SJSA1 (cell line): Measurements from ENCODE around the gene SLC35F3. TPM values are rescaled to one million over a fixed set of nuclear protein-coding genes. Genes with fewer than 3 reads are reported as not detected.
"Not testable (repeated sequence)": the region's sequence is repeated elsewhere in the genome, so short reads cannot be mapped to it uniquely, and the experiment has no call there.

Experiments used
- DNase-seq, 2 experiments: peaks; one replicate each; pipeline ENCODE4 v3.0.0-alpha.2; 2015 to 2020; ENCODE audit warnings: low spot score in 2 of 2, low read depth in 1 of 2
- H3K27ac ChIP-seq: fragments of 250-450 bp; sonication (Bioruptor Pico); 2 replicates; pipeline ENCODE4 v1.5.1; 2020; ENCODE audit warnings: mild to moderate bottlenecking, moderate library complexity
- H3K27me3 ChIP-seq: fragments of 250-450 bp; sonication (Bioruptor Pico); replicated peaks from 2 replicates; pipeline ENCODE4 v1.5.1; 2020; ENCODE audit warnings: mild to moderate bottlenecking, moderate library complexity
- H3K36me3 ChIP-seq: fragments of 250-450 bp; sonication (Bioruptor Pico); 2 replicates; pipeline ENCODE4 v1.5.1; 2020; ENCODE audit warnings: mild to moderate bottlenecking
- H3K4me1 ChIP-seq: fragments of 250-450 bp; sonication (Bioruptor Pico); replicated peaks from 2 replicates; pipeline ENCODE4 v1.6.1; 2021; ENCODE audit warnings: mild to moderate bottlenecking
- H3K4me3 ChIP-seq: fragments of 250-450 bp; sonication (Bioruptor Pico); 2 replicates; pipeline ENCODE4 v1.5.1; 2020; ENCODE audit warnings: mild to moderate bottlenecking
- H3K9me3 ChIP-seq: fragments of 250-450 bp; sonication (Bioruptor Pico); replicated peaks from 2 replicates; pipeline ENCODE4 v1.5.1; 2020; ENCODE audit warnings: mild to moderate bottlenecking
- total RNA-seq: library from RNA; depleted of rRNA; stranded (reverse); fragments of >200 nt; shearing (Covaris generic); gene quantifications from 2 replicates; pipeline ENCODE4 v1.2.3, GENCODE V29; 2014

The SLC35F3 gene
- total RNA-seq, 1 experiment from 2014 or later = not detected

- H3K27ac ChIP-seq = no peak overlapping the region
- H3K9me3 ChIP-seq = no peaks in the 10 kb centered on the region
- no peaks in the 10 kb centered on the region for H3K36me3 ChIP-seq
- H3K4me3 ChIP-seq = no peak overlapping the region
- no peak for DNase-seq
- no peaks in the 10 kb centered on the region for H3K4me1 ChIP-seq
- no peaks in the 10 kb centered on the region for H3K27me3 ChIP-seq
These were observed 19.1 kb upstream of the SLC35F3 start for GRCh38 chr1:233885196-233885920.

- H3K27me3 ChIP-seq, H3K4me1 ChIP-seq, DNase-seq, H3K4me3 ChIP-seq, H3K27ac ChIP-seq, H3K36me3 ChIP-seq, H3K9me3 ChIP-seq: not testable (repeated sequence)
These were observed 13.3 kb upstream of the SLC35F3 start for GRCh38 chr1:233891151-233891550.

- Histone ChIP-seq H3K27me3 (no peaks in the 10 kb centered on the region; the same call in 1 of the 2 replicates), H3K9me3 (no peaks in the 10 kb centered on the region), H3K4me3 (no peak overlapping the region), H3K36me3 (no peaks in the 10 kb centered on the region), H3K27ac (no peak overlapping the region), H3K4me1 (no peaks in the 10 kb centered on the region)
- no peak for DNase-seq
These were observed 6.9 kb upstream of the SLC35F3 start for GRCh38 chr1:233897325-233898162.

- Histone ChIP-seq H3K36me3 (no peaks in the 10 kb centered on the region), H3K4me1 (no peaks in the 10 kb centered on the region), H3K9me3 (no peaks in the 10 kb centered on the region), H3K4me3 (no peak overlapping the region), H3K27me3 (peaks cover 28% of the 10 kb centered on the region), H3K27ac (no peak overlapping the region)
- no peak for DNase-seq
These were observed 3.0 kb upstream of the SLC35F3 start for GRCh38 chr1:233901495-233901894.

- no peak overlapping the region; the same call in 1 of the 2 replicates for H3K4me3 ChIP-seq
- DNase-seq = no peak
These were observed 1.1 kb downstream of the SLC35F3 start for GRCh38 chr1:233905416-233906051.

DNA sequence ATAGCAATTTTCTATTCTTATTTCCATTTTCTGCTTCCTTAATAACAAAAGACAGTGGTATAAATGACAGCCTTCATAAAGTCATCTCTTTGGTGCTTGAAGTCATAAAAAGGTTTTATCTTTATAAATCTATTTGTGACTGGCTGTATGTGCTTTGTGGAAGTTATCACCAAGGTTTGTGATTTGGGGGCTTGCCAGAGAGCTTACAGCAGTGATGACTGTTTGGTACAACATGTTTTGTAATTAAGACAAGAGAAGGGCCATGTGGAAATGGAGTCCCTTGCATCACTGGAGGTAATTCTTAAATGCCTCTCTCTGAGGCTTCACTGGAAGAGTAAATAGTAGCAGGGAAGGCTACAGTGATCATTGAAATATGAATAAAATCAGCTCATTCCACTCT lies 2.7 kb downstream of the SLC35F3 start:
- Histone ChIP-seq H3K4me3 (no peak overlapping the region), H3K4me1 (no peaks in the 10 kb centered on the region), H3K36me3 (no peaks in the 10 kb centered on the region), H3K9me3 (no peaks in the 10 kb centered on the region), H3K27ac (no peak overlapping the region), H3K27me3 (peaks cover 28% of the 10 kb centered on the region)
- DNase-seq = no peak

More at GRCh38 chr1:233905416-233906051, 1.1 kb downstream of the SLC35F3 start:
- Histone ChIP-seq H3K4me1 (no peaks in the 10 kb centered on the region), H3K27ac (no peak overlapping the region), H3K36me3 (no peaks in the 10 kb centered on the region), H3K9me3 (no peaks in the 10 kb centered on the region), H3K27me3 (peaks cover 28% of the 10 kb centered on the region)

DNA sequence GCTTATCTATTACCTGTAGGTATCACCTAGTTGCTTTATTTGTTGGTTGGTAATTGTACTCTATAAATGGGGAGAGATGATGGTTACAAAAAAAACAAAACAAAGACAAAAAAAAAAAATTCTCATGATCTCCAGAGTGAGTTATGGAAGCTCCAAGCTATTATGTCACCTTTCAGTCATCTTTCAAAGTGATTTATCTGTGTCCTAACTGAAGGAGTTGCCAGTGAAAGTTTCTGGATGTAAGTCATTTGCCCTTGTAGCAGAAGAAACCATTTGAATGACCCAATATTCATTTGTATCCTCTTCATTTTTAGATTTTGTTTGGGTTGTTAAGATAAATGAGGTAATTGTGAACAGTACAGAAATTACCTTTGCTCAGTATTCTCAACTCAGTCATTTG lies 3.6 kb downstream of the SLC35F3 start:
- peaks cover 28% of the 10 kb centered on the region for H3K27me3 ChIP-seq
- H3K9me3 ChIP-seq = no peaks in the 10 kb centered on the region
- no peak for DNase-seq
- H3K4me3 ChIP-seq = no peak overlapping the region
- no peaks in the 10 kb centered on the region for H3K4me1 ChIP-seq
- no peak overlapping the region for H3K27ac ChIP-seq
- H3K36me3 ChIP-seq = no peaks in the 10 kb centered on the region

- Histone ChIP-seq H3K27ac (no peak overlapping the region), H3K9me3 (no peaks in the 10 kb centered on the region), H3K27me3 (peaks cover 21% of the 10 kb centered on the region), H3K36me3 (no peaks in the 10 kb centered on the region), H3K4me1 (no peaks in the 10 kb centered on the region), H3K4me3 (no peak overlapping the region)
- DNase-seq = peak in 1 of 2 experiments; percentile 33
These were observed 4.7 kb downstream of the SLC35F3 start for GRCh38 chr1:233909195-233909594.

- no peak for DNase-seq
- H3K4me3 ChIP-seq = no peak overlapping the region
- H3K27me3 ChIP-seq = no peaks in the 10 kb centered on the region
- no peak overlapping the region for H3K27ac ChIP-seq
- H3K36me3 ChIP-seq = no peaks in the 10 kb centered on the region
- no peaks in the 10 kb centered on the region for H3K4me1 ChIP-seq
- no peaks in the 10 kb centered on the region for H3K9me3 ChIP-seq
These were observed 8.0 kb downstream of the SLC35F3 start for GRCh38 chr1:233912447-233912846.

GRCh38 chr1:233912909-233913308 lies 8.4 kb downstream of the SLC35F3 start:
- no peak for DNase-seq
- Histone ChIP-seq H3K27ac (no peak overlapping the region), H3K36me3 (no peaks in the 10 kb centered on the region)

DNA sequence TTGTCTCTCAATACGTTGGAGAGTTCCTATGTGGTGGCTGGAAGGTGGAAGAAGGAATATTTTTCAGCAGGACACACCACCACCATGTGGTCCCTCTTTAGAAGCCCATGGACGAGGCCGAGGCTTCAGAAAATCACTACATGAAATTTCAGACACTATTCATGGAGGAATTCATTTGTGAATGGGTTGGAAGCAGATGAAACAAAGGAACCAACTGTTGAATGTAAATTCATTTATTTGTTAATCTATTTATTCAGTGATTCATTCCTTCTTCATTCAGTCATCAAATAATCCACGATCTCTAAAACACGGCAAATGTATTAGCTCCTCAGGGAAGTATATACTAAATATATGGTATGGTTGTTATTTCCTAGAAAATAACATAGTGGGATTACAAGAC lies 12.2 kb downstream of the SLC35F3 start:
- no peaks in the 10 kb centered on the region for H3K27me3 ChIP-seq
- H3K36me3 ChIP-seq = no peaks in the 10 kb centered on the region
- no peaks in the 10 kb centered on the region for H3K9me3 ChIP-seq
- no peak overlapping the region for H3K27ac ChIP-seq
- H3K4me3 ChIP-seq = no peak overlapping the region
- no peaks in the 10 kb centered on the region for H3K4me1 ChIP-seq
- DNase-seq = peak in 1 of 2 experiments; percentile 5

More at GRCh38 chr1:233912909-233913308, 8.4 kb downstream of the SLC35F3 start:
- Histone ChIP-seq H3K4me3 (no peak overlapping the region), H3K4me1 (no peaks in the 10 kb centered on the region), H3K27me3 (no peaks in the 10 kb centered on the region), H3K9me3 (no peaks in the 10 kb centered on the region)

DNA sequence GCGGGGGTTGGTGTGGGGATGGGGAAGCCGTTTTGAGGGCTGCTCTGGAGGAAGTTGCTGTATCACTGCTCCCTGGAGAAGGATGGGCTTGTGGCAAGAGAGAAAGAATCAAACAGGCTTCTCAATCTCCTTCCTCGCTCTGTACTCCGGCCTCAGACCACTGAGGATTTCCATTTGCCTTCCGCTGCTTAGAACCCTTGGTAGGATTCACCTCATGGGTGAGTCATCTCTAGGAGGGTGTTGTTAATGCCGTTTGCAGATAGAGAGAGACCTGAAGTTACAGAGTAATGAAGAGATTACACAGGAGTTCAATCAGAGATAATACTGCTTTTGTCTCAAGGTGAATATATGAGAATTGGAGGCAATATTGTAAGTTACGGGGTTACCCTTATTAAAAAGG lies 15.3 kb downstream of the SLC35F3 start:
- no peaks in the 10 kb centered on the region for H3K27me3 ChIP-seq
- H3K4me3 ChIP-seq = no peak overlapping the region
- H3K36me3 ChIP-seq = no peaks in the 10 kb centered on the region
- DNase-seq = no peak
- no peaks in the 10 kb centered on the region for H3K4me1 ChIP-seq
- H3K27ac ChIP-seq = no peak overlapping the region
- H3K9me3 ChIP-seq = no peaks in the 10 kb centered on the region

GRCh38 chr1:233928123-233928522 lies 23.6 kb downstream of the SLC35F3 start:
- H3K4me1 ChIP-seq = no peaks in the 10 kb centered on the region
- no peak for DNase-seq
- H3K36me3 ChIP-seq = no peaks in the 10 kb centered on the region
- H3K27ac ChIP-seq = no peak overlapping the region
- no peaks in the 10 kb centered on the region for H3K9me3 ChIP-seq
- H3K4me3 ChIP-seq = no peak overlapping the region
- H3K27me3 ChIP-seq = peaks cover 6% of the 10 kb centered on the region; the same call in 1 of the 2 replicates

DNA sequence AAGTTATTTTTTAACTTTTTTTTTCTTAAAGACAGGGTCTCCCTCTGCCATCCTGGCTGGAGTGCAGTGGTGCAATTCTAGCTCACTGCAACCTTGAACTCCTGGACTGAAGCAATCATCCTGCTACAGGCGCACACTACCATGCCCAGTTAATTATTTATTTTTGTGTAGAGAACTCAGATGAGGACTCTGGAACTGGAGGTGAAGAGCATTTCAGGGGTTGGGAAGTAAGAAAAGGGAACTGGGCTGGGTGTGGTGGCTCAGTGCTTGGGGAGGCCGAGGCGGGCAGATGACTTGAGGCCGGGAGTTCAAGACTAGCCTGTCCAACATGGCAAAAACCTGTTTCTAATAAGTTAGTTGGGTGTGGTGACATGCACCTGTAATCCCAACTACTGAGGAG lies 28.9 kb downstream of the SLC35F3 start:
- no peaks in the 10 kb centered on the region for H3K4me1 ChIP-seq
- H3K4me3 ChIP-seq = no peak overlapping the region
- no peak overlapping the region for H3K27ac ChIP-seq
- H3K27me3 ChIP-seq = peaks cover 3% of the 10 kb centered on the region; the same call in 1 of the 2 replicates
- H3K9me3 ChIP-seq = no peaks in the 10 kb centered on the region
- no peaks in the 10 kb centered on the region for H3K36me3 ChIP-seq
- no peak for DNase-seq
